ENCODE measurements around the gene RAPGEF3.
A peak's percentile ranks its signal among the peaks of the same experiment; 100 is the strongest.

RAPGEF3 gene, protein sequence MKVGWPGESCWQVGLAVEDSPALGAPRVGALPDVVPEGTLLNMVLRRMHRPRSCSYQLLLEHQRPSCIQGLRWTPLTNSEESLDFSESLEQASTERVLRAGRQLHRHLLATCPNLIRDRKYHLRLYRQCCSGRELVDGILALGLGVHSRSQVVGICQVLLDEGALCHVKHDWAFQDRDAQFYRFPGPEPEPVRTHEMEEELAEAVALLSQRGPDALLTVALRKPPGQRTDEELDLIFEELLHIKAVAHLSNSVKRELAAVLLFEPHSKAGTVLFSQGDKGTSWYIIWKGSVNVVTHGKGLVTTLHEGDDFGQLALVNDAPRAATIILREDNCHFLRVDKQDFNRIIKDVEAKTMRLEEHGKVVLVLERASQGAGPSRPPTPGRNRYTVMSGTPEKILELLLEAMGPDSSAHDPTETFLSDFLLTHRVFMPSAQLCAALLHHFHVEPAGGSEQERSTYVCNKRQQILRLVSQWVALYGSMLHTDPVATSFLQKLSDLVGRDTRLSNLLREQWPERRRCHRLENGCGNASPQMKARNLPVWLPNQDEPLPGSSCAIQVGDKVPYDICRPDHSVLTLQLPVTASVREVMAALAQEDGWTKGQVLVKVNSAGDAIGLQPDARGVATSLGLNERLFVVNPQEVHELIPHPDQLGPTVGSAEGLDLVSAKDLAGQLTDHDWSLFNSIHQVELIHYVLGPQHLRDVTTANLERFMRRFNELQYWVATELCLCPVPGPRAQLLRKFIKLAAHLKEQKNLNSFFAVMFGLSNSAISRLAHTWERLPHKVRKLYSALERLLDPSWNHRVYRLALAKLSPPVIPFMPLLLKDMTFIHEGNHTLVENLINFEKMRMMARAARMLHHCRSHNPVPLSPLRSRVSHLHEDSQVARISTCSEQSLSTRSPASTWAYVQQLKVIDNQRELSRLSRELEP

GRCh38 chr12:47758834-47759690 is at the start of gene RAPGEF3:
Gene RAPGEF3, minus strand, starts transcription at chr12:47758880. Its CDS starts 324 bp downstream, at chr12:47758556.
- peak in 1 of 2 donors; percentile 57 for DNase-seq (ENCODE audit: low read depth in 2 of 2)

DNA sequence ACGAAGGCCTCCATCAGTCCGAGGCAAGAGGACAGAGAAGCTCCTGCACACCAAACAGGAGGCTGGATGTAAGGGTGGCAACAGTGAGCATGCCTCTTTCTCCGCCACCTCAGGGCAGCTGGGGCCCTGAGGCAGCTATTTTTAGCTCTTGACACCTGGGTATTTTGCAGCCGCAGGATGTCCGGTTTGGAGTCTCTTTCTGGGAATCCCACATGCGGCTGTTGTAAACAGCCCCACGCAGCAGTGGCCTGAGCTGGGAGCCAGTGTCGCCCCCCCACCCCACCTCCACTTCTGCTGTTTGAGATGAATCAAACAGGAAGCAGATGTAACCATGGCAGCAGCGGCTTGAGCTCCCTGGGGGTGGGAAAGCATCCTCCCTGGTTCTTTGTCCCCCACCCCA is 49.4 kb upstream of the RAPGEF3 start:
- peak; percentile 62 to 80 for DNase-seq (ENCODE audit: low read depth in 2 of 2)

- DNase-seq (ENCODE audit: low read depth in 2 of 2), result no peak
These were observed 48.7 kb upstream of the RAPGEF3 start for GRCh38 chr12:47807338-47807737.

DNA sequence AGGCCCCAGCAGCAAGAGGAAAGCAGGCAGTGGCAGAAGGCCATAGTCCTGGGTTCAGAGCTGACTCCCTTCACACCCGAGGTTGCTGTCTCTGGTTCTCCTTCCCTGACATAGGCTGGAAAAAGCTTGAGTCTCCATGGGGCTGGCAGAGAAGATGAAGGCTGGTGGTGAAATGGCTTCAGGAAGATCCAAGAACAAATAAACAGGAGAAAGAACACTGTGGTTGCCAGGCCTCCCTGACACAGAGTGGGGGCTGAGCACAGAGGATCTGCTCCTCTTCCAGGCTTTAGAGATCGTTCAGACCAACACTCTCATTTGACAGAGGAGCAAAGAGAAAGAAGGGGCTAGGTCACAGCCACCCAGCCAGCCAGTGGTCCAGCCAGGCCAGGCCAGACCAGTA is 46.7 kb upstream of the RAPGEF3 start:
- no peak for DNase-seq (ENCODE audit: low read depth in 2 of 2)

GRCh38 chr12:47804171-47804570 is 45.5 kb upstream of the RAPGEF3 start:
- DNase-seq (ENCODE audit: low read depth in 2 of 2), result no peak

- DNase-seq (ENCODE audit: low read depth in 2 of 2), result no peak
These were observed 44.7 kb upstream of the RAPGEF3 start for GRCh38 chr12:47803191-47803875.

- no peak for DNase-seq (ENCODE audit: low read depth in 2 of 2)
These were observed 43.6 kb upstream of the RAPGEF3 start for GRCh38 chr12:47802312-47802711.

GRCh38 chr12:47801904-47802246 is 43.2 kb upstream of the RAPGEF3 start:
- DNase-seq (ENCODE audit: low read depth in 2 of 2), result no peak

GRCh38 chr12:47801170-47801903 is 42.7 kb upstream of the RAPGEF3 start:
- DNase-seq (ENCODE audit: low read depth in 2 of 2), result no peak

DNA sequence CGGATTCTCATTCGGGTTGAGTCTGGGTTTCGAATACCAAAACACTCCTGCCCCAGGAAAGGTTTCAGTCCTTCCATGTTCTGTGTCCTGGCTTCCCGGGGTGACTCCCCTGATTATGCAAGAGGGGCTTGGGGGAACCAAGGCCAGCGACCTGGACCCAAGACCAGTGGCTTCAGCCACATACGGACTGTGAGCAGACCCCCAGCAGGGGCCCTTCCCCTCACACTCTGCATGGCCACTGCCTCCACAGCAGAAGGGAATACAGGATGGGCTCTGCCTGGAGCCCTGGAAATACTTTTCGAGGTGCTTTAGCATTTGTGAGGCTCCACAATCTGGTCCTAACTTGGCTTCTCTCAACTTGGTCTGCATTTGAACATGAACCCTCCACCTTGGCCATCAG is 41.9 kb upstream of the RAPGEF3 start:
- DNase-seq (ENCODE audit: low read depth in 2 of 2), result no peak

- DNase-seq (ENCODE audit: low read depth in 2 of 2), result no peak
These were observed 40.8 kb upstream of the RAPGEF3 start for GRCh38 chr12:47799357-47799955.

DNA sequence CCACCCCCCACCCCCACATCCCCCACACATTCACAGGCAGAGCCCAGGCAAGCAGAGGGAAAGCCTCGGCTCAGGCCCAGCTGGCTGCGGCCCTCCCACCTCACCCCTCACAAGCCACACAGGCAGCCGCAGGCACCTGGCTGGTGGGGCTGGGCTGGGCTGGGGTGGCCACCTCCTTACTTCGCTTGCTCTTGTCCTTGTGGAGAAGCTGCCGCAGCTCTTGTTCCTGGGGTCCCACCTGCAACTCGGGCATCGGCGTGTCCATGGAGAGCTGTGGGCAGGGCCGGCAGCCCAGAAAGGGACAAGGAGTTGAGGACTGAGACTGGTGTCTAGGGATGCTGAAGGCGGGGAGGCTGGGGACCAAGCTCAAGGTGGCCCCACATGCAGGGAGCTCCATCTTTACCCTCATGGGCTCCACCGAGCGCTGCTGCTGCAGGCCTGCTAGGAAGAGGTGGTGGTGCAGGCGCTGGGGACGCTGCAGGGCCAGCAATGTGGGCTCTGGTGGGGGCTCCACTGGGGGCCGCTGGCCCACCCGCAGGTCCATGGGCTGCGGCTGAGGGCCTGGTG is 39.8 kb upstream of the RAPGEF3 start:
- DNase-seq (ENCODE audit: low read depth in 2 of 2), result no peak

DNA sequence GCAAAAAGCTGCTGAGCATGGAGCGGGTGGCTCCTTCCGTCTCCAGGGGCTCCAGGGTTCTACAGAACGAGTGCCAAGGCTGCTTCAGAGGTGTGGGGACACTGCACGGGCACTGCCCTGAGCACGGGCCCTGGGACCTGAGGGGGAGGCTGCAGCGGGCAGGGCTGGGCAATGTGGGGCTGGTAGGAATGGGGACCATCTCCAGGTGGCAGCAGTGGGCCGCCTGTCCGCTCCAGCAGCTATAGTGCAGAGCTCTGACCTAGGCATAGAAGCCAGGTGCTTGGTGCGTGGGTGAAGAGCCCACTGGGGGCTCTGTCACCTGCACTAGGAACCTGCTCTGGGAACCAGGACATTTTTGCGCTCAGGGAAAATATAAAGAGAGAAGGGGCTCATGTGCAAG is 38.8 kb upstream of the RAPGEF3 start:
- no peak for DNase-seq (ENCODE audit: low read depth in 2 of 2)

- no peak for DNase-seq (ENCODE audit: low read depth in 2 of 2)
These were observed 37.2 kb upstream of the RAPGEF3 start for GRCh38 chr12:47795814-47796411.

GRCh38 chr12:47795121-47795813 is 36.6 kb upstream of the RAPGEF3 start:
- no peak for DNase-seq (ENCODE audit: low read depth in 2 of 2)

DNA sequence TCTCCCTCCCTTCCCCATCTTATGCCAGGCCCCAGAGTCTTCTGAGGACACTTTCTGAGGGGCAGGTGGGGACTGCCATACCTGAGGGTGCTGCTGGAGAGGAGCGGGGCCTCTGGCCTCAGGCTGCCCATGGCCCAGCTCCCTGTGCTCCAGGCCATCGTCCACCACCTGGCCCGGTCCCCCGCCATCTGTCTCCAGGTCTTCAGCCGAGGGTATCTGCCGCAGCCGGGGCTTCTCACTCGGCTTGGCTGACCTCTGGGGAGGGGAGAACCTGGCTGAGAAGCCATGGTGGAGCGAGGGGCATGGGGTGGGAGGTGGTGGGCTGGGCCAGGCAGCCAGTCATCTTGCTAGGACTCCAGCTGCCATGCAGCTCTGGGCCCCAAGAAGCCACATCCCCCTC is 36.0 kb upstream of the RAPGEF3 start:
- no peak for DNase-seq (ENCODE audit: low read depth in 2 of 2)

DNA sequence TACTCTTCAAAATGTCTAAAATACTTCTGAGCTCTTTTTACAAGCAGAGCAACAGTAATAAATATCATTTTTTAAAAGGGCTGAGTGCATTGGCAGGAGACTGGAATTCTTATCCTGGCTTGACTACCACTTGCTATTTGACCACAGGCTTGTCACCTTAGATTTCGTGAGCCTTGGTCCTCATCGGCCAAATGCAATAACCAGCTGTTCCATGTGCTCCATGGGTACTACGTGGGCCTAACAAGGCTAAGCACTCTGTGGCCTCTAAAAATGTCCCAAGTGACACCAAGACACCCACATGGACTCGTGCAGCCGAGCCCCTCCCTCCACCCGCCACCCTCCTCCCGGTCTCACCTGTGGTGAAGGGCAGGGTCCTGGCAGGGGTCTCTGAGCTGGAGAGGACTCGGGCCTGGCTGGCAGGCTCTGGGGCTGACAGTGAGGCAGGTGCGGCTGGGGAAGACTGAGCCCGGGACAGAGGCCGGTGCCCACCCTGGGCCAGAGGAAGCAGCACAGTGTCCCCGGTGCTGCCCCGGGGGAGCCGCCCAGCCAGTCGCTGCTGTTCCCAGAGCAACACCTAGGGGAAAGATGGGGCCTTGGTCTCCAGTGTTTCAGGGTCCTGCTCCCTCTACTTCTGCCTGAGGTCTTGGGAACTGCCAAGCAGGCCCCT is 34.5 kb upstream of the RAPGEF3 start:
- no peak for DNase-seq (ENCODE audit: low read depth in 2 of 2)

DNA sequence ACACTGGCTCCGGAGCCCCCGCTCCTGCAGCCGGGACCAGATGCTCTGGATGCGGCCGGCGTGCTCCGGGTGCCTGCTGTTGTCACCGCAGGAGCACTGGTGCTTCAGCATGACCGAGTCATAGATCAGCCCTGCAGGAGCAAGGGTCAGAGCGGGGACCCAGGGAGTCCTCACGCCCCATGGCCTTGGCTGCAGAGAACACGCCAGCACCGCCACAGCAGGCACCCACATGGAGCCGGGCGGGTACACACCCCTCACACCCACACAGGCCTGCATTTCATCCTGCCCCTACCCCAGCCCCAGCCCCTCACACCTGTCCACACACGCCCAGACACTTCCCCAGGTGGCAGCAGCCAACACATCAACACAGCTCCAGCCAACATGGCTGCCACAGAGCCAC is 33.2 kb upstream of the RAPGEF3 start:
- no peak for DNase-seq (ENCODE audit: low read depth in 2 of 2)

Measured in stimulated activated CD4-positive, alpha-beta T cell treated with anti-CD3 and anti-CD28 coated beads, Interleukin-15, amount 100 ng/mL, for 48 hours (primary cell).